HG03520 (cell line): ENCODE measurements around the gene NKX1-1.
"Not testable (repeated sequence)": the region's sequence is repeated elsewhere in the genome, so short reads cannot be mapped to it uniquely, and the experiment has no call there.

Source experiments
- ATAC-seq: cut with Tn5 transposase; IDR thresholded peaks from one replicate; pipeline ENCODE4 v1.9.1; 2021; ENCODE audit warnings: mild to moderate bottlenecking, moderate library complexity; ENCODE audit not compliant: unreplicated experiment

Gene NKX1-1

GRCh38 chr4:1406394-1406980 is at the start of gene NKX1-1:
Gene NKX1-1, minus strand, starts transcription at chr4:1406442. Its CDS starts 0 bp downstream, at chr4:1406442.
- ATAC-seq: no peak

DNA sequence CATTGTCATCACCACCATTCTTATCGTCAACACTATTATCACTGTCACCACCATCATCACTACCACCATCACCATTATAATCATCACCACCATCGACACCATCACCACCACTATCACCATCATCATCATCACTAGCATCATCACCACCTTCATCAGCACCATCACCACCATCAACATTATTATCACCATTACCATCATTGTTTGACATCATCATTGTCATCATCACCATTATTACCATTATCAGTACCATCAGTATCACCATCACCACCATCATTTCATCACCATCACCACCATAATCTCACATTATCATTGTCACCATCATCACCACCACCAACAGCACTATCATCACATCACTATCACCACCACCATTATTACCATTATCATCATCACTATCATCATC is 47.5 kb upstream of the NKX1-1 start:
- no peak for ATAC-seq

DNA sequence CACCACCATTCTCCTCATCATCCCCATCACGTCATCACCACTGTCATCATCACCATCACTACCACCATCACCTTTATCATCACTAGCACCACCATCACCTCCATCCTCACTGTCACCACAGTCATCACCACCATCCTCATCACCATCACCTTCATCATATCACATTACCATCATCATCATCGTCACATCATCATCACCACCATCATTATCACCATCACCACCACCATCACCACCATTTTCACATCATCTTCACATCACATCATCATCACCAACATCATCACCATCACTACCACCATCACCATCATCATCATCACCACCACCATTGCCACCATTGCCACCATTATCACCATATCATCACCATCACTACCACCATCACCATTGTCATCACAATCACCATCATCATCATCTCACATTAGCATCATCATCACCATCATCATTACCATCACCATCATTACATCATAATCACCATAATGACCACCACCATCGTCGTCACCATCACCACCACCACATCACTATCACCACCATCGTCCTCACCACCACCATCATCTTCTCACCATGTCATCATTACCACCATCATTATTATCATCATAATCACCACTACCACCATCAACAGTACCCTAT is 46.3 kb upstream of the NKX1-1 start:
- no peak for ATAC-seq

DNA sequence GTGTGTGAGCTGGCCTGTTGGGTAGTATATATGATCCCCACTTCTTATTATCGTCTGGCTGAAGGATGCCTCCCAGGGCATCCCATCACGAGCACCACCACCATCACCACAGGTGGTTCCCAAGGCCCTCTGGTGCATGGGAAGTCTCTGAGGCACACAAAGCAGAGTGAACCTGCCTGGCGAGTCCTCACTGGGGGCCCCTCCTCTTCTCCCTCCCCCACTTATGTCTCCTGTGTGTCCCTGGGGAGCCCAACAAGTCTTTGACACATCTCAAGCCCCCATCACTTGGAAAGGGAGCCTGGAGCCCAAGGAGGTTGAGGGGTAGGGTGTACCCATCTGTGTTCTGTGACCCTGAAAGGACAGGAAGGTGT is 45.5 kb upstream of the NKX1-1 start:
- no peak for ATAC-seq

GRCh38 chr4:1451106-1451751 is 45.0 kb upstream of the NKX1-1 start:
- no peak for ATAC-seq

DNA sequence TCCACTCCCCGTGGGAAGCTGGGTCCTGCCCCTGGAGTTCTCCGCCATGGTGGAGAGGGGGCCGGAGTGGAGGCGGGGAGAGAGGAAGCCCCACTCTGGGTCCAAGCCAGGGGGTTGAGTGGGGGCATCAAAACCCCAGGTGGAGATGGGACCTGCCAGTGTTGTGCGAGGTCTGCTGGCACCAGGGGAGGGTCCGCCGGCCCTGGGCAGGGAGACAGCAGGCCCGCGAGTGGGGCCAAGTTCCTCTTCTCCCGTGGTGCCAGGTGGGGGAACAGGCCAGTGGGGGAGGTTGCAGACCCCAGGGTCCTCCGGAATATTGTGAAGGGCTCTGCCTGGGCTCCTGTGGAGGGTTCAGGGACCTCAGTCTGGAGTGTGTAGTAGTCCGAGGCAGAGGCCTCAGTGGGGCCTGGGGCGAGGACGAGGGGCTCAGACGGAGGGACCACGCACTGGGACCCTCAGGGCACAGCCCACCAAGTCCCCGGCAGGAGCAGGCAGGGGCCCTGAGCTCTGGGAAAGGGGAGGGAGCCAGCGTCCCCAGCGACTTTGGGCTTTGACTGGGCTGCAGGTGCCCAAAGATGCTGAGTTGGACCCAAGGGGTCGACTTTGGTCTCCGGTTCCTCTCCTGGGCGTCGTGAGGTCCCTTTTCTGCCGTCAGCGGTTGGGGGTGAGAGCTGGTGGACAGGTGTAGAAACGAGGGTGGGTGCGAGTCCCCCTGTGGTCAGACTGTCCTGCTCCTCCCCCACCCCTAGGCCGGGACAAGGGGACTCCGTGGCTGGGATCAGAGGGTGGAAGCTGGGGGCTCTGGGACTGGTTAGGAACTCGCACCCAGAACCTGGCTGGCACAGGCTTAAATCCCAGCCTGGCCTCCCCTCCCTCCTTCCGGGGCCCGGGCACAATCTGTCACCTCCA is 43.8 kb upstream of the NKX1-1 start:
- ATAC-seq: no peak

- no peak for ATAC-seq
Measured at GRCh38 chr4:1449475-1449832, 43.2 kb upstream of the NKX1-1 start.

DNA sequence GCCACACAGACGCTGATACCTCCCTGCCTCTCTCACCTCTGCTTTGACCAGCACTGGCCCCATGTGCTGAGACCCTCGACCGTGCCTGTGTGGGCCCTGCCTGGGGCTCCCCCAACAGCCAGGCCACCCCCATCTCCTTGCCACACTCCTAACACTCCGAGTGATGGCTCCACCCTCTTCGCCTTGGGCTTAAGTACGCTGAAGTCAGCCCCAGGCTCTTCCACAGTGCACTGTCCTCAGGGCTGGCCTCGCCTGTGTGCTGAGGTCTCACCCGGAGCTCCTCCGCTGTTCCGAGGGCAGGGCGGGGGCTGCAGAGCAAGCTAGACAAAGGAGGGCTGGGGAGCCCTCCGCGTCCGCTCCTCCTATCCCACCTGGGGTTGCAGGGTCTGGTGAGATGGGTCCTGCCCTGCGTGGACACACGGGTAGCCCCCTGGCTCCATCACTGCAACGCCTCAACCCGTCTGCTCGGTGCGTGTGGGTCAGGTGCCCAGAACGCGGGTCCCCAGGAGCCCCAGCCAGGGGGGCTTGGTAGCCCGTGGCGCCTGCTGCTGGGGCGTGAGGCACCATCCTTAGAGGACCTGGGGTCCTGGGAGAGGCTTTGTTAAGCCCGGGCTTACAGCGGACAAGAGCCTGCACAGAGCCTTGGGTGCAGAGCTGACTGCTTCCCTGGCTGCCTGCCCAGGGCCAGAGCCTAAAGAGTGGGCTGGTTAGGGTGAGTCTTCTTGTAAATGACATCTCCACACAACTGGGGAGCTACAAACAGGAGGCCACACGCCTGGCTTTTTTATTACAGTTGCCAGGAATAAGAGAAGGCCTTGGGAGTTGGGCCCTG is 42.6 kb upstream of the NKX1-1 start:
- no peak for ATAC-seq

DNA sequence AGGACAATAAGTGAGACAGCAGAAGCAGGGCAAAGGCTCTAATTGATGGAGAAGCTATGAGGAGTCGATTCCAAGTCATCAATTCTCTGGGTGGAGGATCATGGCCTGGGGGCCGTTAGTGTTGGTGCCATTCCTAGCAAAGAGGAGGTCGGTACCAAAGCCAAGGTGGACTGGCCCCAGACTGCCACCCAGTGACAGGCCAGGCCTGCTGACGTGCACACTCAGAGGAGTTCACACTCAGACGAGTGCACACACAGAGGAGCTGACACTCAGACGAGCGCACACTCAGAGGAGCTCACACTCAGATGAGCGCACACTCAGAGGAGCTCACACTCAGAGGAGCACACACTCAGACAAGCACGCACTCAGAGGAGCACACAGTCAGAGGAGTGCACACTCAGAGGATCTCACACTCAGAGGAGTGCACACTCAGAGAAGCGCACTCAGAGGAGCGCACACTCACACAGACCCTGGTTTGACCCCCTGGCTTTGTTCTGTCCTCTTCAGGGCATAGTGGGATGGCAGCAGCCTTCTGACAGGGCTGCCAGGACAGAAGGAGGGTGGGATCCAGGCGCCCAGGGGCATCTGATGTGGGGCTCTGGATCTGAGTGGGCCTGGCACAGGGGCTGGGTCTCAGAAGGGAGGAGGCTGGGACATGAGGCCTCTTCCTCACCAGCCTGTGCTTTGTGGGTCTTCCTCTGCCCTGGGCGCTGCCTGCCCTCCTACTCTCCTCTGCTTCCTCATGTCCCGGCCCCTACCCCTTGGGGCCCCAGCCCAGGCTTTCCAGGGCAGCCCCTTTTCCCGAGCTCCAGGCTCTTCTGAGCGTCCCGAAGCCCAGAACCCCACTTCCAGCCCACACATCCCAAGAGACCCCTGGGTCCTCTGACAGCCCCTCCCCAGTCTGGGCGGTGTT is 41.7 kb upstream of the NKX1-1 start:
- ATAC-seq: no peak

DNA sequence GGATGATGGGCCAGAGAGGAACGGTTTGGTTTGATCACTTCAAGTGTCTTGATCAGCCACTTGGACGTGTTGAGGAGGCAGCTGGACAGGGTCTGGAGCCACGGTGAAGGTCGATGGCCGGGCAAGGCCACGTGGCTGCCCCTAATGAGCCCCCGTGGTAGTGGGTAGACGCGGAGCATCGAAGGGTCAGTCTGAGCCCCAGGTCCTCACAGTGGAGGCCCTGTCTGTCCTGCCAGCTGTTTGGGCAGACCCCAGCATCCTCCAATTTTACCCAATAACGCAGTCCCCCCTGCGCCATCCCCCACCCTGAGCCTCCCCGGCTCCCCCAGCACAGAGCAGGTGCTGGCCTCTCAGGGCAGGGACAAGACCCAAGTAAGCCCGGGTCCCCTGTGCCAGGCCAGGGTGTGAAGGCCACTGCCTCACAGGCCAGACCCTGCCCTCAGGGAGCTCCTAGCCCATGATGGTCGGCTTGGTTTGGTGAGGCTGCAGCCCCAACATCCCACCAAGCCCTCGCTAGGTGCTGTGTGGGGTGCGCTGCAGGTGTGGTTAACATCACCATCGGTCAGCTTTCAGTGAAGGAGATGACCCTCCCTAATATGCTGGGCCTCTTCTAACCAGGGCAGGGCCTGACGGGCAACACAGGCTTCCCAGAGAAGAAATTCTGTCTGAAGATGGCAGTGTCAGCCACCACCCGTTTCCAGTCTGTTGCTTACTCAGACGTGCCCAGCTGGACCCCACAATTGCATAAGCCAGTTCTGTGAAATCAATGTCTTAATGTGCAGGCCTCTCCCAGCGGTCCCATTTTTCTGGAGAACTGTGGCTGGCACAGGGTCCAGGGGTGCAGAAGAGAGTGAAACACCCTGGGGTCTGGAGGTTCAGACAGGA is 40.5 kb upstream of the NKX1-1 start:
- no peak for ATAC-seq

DNA sequence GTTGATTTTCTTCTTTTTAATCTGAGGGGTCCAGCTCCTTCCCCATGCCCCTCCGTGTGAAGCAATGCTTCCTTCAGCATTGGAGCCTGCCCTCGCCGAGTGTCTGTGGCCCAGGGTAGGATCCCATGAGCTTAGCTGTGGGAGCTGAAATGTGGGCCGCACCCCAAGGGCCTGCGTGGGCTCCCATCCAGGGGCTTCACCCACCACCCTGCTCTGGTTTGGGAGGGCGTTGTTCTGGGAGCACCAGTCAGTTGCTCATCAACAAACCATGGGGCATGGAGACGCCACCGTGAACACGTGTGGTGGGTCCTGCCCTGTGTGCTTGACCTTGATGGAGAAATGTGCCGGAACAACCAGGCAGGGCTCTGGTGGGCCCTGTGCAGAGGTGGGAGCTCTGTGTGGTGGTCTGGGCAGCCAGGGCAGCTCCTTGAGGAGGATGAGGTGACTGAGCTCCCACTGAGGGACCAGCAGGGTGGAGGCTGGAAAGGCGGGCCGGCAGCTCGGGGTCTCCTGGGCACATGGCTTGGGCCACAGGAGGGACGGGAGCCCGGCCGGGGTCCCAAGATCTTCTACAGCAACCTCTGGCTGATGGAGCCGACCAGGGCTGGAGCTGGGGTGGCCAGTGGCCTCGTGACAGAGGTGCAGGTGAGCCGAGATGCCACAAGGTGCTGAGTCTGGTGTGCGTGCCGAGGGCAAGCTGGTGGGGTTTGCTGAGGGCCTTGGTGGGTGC is 39.6 kb upstream of the NKX1-1 start:
- no peak for ATAC-seq

GRCh38 chr4:1443688-1444172 is 37.5 kb upstream of the NKX1-1 start:
- ATAC-seq: not testable (repeated sequence)

GRCh38 chr4:1427010-1427409 is 20.8 kb upstream of the NKX1-1 start:
- no peak for ATAC-seq

- no peak for ATAC-seq
Measured at GRCh38 chr4:1421657-1422056, 15.4 kb upstream of the NKX1-1 start.

DNA sequence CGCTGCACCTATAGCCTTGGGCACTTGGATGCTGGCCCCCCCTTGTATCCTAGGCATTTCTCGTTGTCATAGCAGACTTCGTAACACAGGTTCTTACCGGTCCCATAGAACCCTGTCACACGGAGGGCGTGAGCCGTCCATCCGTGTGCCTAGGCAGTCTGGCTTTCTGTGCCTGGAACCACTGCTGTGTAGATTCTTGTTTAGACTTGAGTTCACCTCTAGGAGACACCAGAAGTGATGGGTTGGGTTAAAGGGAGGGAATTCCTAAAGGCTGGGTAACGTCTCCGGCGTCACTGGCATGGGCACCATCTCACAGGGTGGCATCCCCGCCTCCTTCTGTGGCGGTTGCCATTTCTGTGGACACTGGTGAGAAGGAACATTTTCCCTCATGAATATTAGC is 13.5 kb upstream of the NKX1-1 start:
- ATAC-seq: no peak

GRCh38 chr4:1418494-1419285 is 12.4 kb upstream of the NKX1-1 start:
- no peak for ATAC-seq
